NAMALWA (cell line): Measurements from ENCODE around the gene SGSH.
"Not testable (repeated sequence)": the region's sequence is repeated elsewhere in the genome, so short reads cannot be mapped to it uniquely, and the experiment has no call there.

ENCODE experiments used
- DNase-seq: peaks from one replicate; pipeline ENCODE4 v3.0.0-alpha.2; 2015; ENCODE audit warnings: low spot score

SGSH gene

GRCh38 chr17:80253631-80254395, 33.7 kb upstream of the SGSH start:
- DNase-seq, result no peak

GRCh38 chr17:80252871-80253270, 32.7 kb upstream of the SGSH start:
- DNase-seq, result peak; percentile 87

DNA sequence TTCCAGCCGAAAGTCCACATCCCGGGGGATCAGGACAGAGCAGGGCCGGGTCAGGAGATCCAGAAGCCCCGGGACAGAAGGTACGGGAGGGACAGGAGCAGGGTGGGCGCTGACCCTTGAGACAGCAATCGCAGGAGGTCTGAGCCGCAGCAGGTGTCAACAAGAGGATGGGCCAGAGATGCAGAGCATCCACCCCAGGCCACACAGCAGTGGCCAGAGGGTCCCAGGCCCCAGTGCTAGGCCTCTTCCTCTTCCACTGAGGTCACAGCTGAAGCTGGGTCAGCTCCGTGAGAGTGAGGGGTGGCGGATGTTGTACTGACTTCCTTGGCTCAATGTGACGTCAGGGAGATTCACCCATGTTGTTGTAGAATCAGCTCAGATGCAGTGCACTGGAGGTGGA, 31.8 kb upstream of the SGSH start:
- DNase-seq, result no peak

DNA sequence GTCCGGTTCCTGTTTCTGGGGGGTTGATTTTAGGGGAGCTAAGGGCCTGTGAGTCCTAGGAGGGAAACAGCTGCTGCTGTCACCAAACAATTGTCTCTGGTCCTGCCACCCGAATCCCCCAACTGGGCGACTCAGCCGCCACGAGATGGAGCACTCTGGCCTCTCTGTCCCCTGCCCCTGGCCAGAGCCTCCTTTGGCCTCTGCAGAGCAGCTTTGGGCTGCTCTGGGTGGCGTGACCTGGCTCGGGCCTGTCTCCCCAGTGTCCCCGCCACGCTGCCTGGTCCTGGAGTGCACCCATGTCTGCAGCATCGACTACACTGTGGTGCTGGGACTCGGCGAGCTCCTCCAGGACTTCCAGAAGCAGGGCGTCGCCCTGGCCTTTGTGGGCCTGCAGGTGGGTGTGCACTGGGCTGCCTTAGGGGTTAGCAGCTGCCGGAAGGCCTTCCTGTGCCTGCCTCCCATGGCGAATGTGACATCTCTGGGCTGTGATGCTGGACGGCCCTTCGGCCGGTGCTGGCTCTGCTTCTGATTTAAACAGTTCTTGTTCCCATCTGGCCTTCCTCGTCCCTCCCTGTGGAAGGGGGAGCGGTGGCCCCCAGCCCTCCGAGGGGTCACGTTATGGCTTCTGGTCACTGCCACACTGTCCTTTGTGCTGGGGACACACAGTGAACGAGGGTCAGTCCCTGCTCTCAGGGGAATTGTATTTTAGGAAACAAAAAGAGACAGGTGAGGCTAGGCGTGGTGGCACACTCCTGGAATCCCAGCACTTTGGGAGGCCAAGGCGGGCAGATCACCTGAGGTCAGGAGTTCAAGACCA, 29.0 kb upstream of the SGSH start:
- no peak for DNase-seq

DNA sequence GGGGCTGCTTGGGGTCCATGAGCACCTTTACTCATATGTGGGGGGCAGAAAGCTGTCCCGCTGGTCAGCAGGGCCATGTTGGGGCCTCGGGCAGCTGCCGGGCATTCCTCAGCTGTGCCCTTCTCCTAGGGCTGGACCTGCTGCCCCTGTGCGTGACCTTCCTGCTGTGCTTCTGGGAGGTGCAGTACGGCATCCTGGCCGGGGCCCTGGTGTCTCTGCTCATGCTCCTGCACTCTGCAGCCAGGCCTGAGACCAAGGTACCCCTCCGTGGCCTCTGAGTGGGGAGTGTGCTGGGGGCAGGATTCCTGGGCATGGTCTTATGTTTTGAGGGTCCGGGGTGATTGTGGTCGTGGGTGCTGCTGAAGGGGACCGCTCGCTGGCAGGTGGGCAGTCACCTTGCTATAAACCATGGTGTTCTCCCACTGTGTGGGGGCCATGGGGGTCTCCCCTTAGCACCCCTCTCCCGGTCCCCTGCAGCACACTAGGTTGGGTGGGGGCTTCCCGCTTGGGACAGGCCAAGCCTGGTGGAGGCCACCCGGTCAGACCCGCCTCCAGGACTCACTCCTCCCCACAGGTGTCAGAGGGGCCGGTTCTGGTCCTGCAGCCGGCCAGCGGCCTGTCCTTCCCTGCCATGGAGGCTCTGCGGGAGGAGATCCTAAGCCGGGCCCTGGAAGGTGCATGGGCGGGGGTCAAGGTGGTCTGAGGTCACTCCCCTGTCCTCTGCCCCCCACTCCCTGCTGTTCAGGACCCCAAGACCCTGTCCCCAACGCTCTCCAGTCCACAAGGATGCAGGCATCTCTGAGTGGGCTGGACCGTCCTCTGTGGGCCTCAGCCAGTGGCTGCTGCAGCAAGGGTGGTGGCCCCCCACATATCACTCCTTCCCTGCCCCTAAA, 28.1 kb upstream of the SGSH start:
- no peak for DNase-seq

DNA sequence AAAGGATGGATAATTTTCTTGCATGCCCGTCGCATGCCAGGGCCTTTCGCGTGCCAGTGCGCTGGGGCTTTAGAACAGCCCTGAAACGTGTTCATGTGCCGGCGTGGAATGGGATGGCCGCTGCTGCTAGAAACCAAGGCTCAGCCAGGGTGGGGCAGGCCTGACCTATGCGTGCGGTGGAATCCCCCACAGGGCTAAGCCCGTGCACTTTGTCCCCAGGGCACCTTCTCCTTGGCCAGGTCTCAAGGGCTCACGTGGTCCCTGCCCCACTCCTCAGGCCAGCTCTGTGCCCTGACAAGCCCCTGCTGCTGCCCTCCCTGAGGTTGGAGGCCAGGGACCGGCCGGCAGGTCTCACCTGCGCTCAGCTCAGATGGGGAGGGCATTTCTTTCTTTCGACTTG, 27.4 kb upstream of the SGSH start:
- DNase-seq, result no peak

GRCh38 chr17:80246726-80247125, 26.6 kb upstream of the SGSH start:
- DNase-seq, result no peak

- DNase-seq, result no peak
Measured at GRCh38 chr17:80246266-80246681, 26.1 kb upstream of the SGSH start.

DNA sequence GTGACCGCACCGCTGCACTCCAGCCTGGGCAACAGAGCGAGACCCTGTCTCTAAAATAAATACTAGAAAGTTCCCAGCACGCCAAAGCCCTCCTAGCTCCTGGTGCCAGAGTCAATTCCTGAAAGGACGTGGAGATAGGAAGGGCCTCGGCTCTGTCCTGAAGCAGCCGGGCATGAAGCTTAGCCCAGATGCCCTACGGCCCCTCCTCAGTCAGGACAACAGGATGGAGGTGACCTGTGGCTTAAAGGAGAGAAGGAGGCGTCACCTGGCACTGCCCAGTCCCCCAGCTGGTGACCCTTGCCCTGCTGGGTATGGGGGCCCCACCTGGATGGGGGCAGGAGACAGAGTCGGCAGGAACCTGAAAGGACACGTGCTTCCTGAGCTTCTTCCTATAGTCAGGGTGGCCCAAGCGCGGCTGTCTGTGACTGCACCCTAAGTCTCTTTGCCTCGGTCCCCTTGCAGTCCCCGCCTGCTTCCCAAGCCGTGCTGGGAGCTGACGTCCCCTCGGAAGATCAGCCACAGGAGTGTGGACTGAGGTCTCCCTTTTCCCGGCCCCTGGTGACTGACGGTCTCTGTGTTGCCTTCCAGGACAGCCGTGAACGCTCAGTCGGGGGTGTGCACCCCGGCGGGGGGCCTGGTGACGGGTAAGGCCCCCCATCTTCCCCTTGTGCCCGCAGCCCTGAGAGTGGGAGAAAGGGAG, 25.6 kb upstream of the SGSH start:
- DNase-seq, result no peak

- no peak for DNase-seq
Measured at GRCh38 chr17:80244871-80245509, 24.9 kb upstream of the SGSH start.

- not testable (repeated sequence) for DNase-seq
Measured at GRCh38 chr17:80244448-80244847, 24.3 kb upstream of the SGSH start.

DNA sequence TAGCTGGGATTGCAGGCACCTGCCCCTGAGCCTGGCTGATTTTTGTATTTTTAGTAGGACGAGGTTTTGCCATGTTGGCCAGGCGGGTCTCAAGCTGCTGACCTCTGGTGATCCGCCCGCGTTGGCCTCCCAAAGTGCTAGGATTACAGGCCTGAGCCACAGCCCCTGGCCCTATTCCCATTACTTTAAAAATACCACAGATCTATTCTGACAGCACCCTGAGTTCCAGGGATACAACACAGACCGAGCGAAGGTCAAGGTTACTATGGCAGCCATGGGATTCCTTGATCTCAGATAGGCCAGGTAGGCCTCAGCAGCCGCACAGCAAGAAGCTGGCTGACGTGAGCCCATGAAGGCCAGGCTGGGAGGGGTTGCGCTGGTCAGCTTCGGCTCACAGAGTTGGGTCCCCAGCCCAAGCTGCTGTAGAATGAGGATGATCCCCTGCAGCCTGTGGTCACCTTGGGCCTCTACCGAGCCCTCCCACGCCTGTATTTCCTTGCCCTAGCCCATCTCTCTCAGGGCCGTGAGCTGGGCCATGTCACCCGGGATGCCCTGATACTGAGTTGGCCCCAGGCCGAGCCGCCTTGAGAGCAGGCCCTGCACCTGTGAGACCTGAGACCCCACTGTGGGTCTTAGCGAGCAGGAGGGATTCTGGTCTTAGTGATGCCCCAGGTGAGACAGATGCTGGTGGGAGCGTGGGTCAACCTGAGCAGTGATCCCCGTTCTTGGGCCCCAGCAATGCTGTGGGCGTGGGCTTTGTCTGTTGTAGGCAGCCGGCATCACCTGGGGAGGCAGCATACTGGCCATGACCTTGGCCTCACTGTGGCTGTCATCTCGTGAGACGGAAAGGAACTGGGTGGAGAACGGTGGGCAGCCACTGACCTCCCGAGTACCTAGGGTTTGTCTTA, 23.6 kb upstream of the SGSH start:
- DNase-seq, result no peak

DNA sequence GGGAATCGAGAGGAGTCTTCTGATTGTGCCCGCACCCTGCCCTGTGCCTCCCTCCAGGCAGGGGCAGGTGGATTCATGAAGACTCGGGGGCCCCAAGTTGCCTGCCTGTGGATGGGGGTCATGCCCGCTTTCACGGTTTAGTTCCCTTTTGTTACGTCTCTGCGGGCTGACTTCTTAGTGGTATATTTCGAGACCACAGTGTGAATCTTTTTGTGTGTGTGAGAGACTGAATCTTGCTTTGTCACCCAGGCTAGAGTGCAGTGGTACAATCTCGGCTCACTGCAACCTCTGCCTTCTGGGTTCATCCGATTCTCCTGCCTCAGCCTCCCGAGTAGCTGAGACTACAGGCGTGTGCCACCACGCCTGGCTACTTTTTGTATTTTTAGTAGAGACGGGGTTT, 22.4 kb upstream of the SGSH start:
- no peak for DNase-seq

DNA sequence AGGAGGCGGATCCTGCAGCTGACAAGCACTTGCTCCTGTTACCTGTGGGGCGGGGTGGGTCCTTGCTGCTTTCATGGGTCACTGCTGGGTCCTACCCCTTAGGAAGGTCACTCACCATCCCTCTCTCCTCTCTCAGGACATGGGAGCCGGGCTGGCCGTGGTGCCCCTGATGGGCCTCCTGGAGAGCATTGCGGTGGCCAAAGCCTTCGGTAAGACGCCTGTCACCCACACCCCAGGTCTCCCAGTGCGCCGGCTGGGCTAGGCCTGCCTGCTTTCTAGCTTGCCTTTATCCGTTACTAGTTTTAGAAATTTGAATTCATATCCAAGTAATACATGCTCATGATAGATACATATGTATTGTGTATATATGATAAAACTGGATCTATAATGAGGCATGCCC, 17.3 kb upstream of the SGSH start:
- no peak for DNase-seq

- DNase-seq, result no peak
Measured at GRCh38 chr17:80236911-80237310, 16.8 kb upstream of the SGSH start.

GRCh38 chr17:80233202-80233601, 13.1 kb upstream of the SGSH start:
- DNase-seq, result no peak

- DNase-seq, result no peak
Measured at GRCh38 chr17:80232438-80232837, 12.3 kb upstream of the SGSH start.

DNA sequence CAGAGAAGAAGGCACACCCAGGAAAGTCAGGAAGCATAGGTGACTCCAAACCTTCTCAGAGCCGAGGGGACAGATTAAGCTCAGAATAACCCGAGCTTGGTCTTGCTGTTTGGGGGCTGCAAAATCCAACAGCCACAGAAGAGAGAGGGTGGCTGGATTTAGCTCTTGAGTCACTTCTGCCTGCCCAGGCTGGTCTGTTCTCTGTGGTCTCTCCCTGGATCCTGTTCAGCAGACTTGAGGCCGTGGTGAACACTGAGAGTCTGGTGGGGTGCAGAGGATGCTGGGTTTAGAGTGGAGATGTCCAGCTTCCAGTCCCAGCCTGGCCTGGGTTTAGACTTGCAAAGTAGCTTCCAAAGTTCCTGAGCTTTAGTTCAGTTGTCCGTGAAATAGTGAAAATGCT, 8.9 kb upstream of the SGSH start:
- DNase-seq, result no peak

DNA sequence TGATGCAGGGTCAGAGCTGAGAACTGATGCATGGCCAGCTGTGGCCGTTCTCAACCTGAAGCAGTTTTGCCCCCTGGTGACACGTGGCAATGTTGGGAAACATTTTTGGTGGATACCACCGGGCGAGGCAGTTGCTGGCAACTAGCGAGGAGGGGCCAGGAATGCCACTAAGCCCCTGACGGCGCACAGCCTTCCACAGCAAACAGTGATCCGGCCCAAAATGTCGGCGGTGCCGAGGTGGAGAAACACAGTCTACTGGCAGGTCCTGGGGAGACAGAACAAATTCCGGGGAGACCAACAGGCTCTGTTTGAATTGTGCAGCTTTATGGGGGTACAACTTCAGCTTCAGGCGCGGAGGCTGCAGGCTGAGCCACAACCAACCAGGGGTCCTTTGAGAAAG, 8.3 kb upstream of the SGSH start:
- DNase-seq, result no peak

DNA sequence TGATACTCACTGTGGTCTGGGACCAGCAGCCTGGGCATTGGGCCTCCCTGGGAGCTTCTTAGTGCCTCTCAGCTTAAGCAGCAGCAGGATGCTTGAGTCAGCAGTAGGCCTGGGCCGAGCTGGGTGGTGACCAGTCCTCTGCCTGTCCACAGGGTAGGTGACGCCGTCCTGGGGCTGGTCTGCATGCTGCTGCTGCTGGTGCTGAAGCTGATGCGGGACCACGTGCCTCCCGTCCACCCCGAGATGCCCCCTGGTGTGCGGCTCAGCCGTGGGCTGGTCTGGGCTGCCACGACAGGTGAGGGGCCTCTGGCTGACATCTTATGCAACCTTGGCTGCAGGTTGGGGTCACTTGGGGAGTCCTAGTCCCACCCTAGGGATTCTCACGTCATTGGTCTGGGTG, 7.5 kb upstream of the SGSH start:
- DNase-seq, result no peak
